ENCODE data around the gene EML4. TPM values are rescaled to one million over a fixed set of nuclear protein-coding genes. Genes with fewer than 3 reads are reported as not detected.
A peak's percentile ranks its signal among the peaks of the same experiment; 100 is the strongest.

The EML4 gene
- total and polyA plus RNA-seq, 2 of the 13 experiments (the other 11 are each of a cell fraction or from before 2014, with no cell fraction given): 243 to 476 TPM

- TF ChIP-seq MAZ (IDR thresholded peaks at IDR 0.05; ENCODE audit: borderline replicate concordance, low read depth, low read length) (0 out of 2 replicates have a peak, but pooled peaks have one; percentile 38), MAZ (CRISPR knock-in tag; IDR thresholded peaks at IDR 0.05; ENCODE audit: low read depth) (peak; percentile 93), PATZ1 (CRISPR knock-in tag; IDR thresholded peaks at IDR 0.05) (peak; percentile 88), ZNF326 (CRISPR knock-in tag; IDR thresholded peaks at IDR 0.05; ENCODE audit: borderline replicate concordance) (no peak), ZNF446 (CRISPR knock-in tag; IDR thresholded peaks at IDR 0.05) (no peak), GFI1 (CRISPR knock-in tag; IDR thresholded peaks at IDR 0.05; ENCODE audit: borderline replicate concordance) (peak; percentile 91; the same call in 1 of the 2 replicates), ZNF496 (CRISPR knock-in tag; IDR thresholded peaks at IDR 0.05; ENCODE audit: insufficient replicate concordance) (no peak), SNAPC4 (CRISPR knock-in tag; IDR thresholded peaks at IDR 0.05) (peak; percentile 85; the same call in 1 of the 2 replicates), ZNF441 (CRISPR knock-in tag; IDR thresholded peaks at IDR 0.05; ENCODE audit: borderline replicate concordance) (peak; percentile 88), ATF2 (CRISPR knock-in tag; IDR thresholded peaks at IDR 0.05) (peak; percentile 98)
- TF ChIP-seq, protein P1, sequence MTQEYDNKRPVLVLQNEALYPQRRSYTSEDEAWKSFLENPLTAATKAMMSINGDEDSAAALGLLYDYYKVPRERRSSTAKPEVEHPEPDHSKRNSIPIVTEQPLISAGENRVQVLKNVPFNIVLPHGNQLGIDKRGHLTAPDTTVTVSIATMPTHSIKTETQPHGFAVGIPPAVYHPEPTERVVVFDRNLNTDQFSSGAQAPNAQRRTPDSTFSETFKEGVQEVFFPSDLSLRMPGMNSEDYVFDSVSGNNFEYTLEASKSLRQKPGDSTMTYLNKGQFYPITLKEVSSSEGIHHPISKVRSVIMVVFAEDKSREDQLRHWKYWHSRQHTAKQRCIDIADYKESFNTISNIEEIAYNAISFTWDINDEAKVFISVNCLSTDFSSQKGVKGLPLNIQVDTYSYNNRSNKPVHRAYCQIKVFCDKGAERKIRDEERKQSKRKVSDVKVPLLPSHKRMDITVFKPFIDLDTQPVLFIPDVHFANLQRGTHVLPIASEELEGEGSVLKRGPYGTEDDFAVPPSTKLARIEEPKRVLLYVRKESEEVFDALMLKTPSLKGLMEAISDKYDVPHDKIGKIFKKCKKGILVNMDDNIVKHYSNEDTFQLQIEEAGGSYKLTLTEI (CRISPR knock-in tag; conservative IDR thresholded peaks at IDR 0.05): no peak
- TF ChIP-seq, protein P2, sequence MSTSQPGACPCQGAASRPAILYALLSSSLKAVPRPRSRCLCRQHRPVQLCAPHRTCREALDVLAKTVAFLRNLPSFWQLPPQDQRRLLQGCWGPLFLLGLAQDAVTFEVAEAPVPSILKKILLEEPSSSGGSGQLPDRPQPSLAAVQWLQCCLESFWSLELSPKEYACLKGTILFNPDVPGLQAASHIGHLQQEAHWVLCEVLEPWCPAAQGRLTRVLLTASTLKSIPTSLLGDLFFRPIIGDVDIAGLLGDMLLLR (CRISPR knock-in tag; IDR thresholded peaks at IDR 0.05): no peak
- TF ChIP-seq, protein P3, sequence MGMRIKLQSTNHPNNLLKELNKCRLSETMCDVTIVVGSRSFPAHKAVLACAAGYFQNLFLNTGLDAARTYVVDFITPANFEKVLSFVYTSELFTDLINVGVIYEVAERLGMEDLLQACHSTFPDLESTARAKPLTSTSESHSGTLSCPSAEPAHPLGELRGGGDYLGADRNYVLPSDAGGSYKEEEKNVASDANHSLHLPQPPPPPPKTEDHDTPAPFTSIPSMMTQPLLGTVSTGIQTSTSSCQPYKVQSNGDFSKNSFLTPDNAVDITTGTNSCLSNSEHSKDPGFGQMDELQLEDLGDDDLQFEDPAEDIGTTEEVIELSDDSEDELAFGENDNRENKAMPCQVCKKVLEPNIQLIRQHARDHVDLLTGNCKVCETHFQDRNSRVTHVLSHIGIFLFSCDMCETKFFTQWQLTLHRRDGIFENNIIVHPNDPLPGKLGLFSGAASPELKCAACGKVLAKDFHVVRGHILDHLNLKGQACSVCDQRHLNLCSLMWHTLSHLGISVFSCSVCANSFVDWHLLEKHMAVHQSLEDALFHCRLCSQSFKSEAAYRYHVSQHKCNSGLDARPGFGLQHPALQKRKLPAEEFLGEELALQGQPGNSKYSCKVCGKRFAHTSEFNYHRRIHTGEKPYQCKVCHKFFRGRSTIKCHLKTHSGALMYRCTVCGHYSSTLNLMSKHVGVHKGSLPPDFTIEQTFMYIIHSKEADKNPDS (CRISPR knock-in tag; IDR thresholded peaks at IDR 0.05): no peak; the same call in 1 of the 2 replicates
These were observed 36.0 kb upstream of the EML4 start (continued) for GRCh38 chr2:42132966-42133641.

Data from HepG2 (cell line).